Stomach (tissue), 4 donors: Measurements from ENCODE around the gene DEFB129.

Experiments used
- EP300 ChIP-seq: sonication (generic); formaldehyde crosslinking; IDR thresholded peaks from one replicate; pipeline ENCODE4 v1.6.1; 2017; ENCODE audit warnings: antibody characterized with exemption
- POLR2A ChIP-seq, 4 donors: fragments of 450-650 bp; IDR thresholded peaks; one replicate each; pipeline ENCODE4 v1.6.1; 2016; ENCODE audit warnings: antibody characterized with exemption in 4 of 4, control low read depth in 2 of 4, mild to moderate bottlenecking in 1 of 4, moderate library complexity in 1 of 4

GRCh38 chr20:270517-270916 is 43.5 kb downstream of the DEFB129 start:
- no peak for TF ChIP-seq POLR2A (IDR thresholded peaks at IDR 0.05)
- no peak for TF ChIP-seq EP300
